ENCODE data around the gene PIP5K1A. TPM values are rescaled to one million over a fixed set of nuclear protein-coding genes. Genes with fewer than 3 reads are reported as not detected.
"Not testable (repeated sequence)": the region's sequence is repeated elsewhere in the genome, so short reads cannot be mapped to it uniquely, and the experiment has no call there.

The PIP5K1A gene
- total RNA-seq, 1 donor from 2014 or later = 32.6 TPM

- DNase-seq (ENCODE audit: low read depth in 2 of 2) = no peak
These were observed 6.3 kb upstream of the PIP5K1A start for GRCh38 chr1:151192047-151192446.

- no peak for DNase-seq (ENCODE audit: low read depth in 2 of 2)
These were observed 5.0 kb upstream of the PIP5K1A start for GRCh38 chr1:151193304-151193703.

- DNase-seq (ENCODE audit: low read depth in 2 of 2) = no peak
These were observed 4.5 kb upstream of the PIP5K1A start for GRCh38 chr1:151193856-151194255.

DNA sequence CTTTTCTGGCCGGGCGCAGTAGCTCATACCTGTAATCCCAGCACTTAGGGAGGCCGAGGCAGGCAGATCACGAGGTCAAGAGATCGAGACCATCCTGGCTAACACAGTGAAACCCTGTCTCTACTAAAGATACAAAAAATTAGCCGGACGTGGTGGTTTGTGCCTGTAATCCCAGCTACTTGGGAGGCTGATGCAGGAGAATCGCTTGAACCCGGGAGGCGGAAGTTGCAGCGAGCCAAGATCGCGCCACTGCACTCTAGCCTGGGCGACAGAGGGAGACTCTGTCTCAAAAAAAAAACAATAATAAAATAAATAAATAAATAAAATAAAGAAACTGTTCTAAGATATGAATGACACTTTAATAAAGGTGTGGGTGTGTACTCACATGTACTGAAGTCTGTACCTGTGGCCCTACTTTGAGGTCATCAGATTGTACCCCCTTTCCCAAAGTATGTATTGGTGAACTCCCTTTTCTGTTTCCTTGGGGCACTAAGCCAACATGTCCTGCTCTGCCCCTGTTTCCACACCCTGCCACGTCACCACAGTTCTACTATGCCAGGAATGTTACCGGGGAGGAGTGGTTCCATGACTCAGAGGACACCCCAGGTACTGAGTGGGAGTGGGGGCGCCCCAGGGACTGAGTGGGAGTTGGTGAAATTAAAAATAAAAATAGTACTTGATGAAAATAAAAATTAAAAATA lies 3.3 kb upstream of the PIP5K1A start:
- peak; percentile 38 to 78 for DNase-seq (ENCODE audit: low read depth in 2 of 2)

GRCh38 chr1:151196292-151196800 lies 2.0 kb upstream of the PIP5K1A start:
- peak; percentile 77 to 88 for DNase-seq (ENCODE audit: low read depth in 2 of 2)

DNA sequence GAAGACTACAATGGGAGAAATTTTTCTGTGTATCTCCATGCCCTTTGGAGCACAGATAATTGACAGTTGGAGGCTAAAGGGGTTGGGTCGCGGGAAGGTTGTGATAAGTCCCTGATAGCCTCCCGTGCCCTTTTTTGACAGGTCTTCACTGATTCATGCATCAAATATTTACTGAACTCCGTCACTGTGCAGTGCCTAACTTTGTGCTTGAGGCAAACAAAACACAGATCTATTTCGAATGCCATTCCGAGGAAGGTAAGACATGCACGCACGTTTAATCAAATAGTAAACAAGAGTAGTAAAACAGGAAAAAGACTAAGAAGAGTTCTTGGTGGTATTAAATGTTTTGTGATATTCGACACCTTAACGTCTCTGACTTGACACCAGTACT lies 494 bp upstream of the PIP5K1A start:
- DNase-seq (ENCODE audit: low read depth in 2 of 2) = peak in 1 of 2 donors; percentile 34

- DNase-seq (ENCODE audit: low read depth in 2 of 2) = peak in 1 of 2 donors; percentile 58
These were observed 1.7 kb downstream of the PIP5K1A start for GRCh38 chr1:151199873-151200581.

DNA sequence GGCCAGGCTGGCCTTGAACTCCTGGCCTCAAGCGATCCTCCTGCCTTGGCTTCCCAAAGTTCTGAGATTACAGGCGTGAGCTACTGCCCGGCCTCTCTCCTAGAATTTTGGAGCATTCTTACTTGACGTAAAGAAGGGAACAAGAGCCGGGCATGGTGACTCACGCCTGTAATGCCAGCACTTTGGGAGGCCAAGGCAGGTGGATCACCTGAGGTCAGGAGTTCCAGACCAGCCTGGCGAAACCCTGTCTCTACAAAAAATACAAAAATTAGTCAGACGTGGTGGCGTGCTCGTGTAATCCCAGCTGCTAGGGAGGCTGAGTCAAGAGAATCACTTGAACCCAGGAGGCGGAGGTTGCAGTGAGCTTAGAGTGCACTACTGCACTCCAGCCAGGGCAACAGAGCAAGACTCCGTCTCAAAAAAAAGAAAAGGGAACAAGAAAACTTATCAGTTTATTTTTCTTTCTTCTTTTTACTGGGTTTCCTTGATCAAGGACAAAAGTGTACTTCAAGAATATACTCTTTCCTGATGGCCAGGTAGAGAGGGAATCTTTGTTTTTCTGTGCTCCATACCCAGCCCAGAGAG lies 7.1 kb downstream of the PIP5K1A start:
- not testable (repeated sequence) for DNase-seq (ENCODE audit: low read depth in 2 of 2)

- DNase-seq (ENCODE audit: low read depth in 2 of 2) = no peak
These were observed 12.5 kb downstream of the PIP5K1A start for GRCh38 chr1:151210830-151211229.

GRCh38 chr1:151211972-151212705 lies 13.8 kb downstream of the PIP5K1A start:
- DNase-seq (ENCODE audit: low read depth in 2 of 2) = no peak

GRCh38 chr1:151213560-151213959 lies 15.2 kb downstream of the PIP5K1A start:
- no peak for DNase-seq (ENCODE audit: low read depth in 2 of 2)

GRCh38 chr1:151221616-151222015 lies 23.3 kb downstream of the PIP5K1A start:
- no peak for DNase-seq (ENCODE audit: low read depth in 2 of 2)

GRCh38 chr1:151222130-151222529 lies 23.8 kb downstream of the PIP5K1A start:
- DNase-seq (ENCODE audit: low read depth in 2 of 2) = no peak

- no peak for DNase-seq (ENCODE audit: low read depth in 2 of 2)
These were observed 36.9 kb downstream of the PIP5K1A start for GRCh38 chr1:151235235-151235634.

- DNase-seq (ENCODE audit: low read depth in 2 of 2) = no peak
These were observed 39.5 kb downstream of the PIP5K1A start for GRCh38 chr1:151237678-151238466.

- DNase-seq (ENCODE audit: low read depth in 2 of 2) = peak in 1 of 2 donors; percentile 48
These were observed 40.1 kb downstream of the PIP5K1A start for GRCh38 chr1:151238467-151238739.

- no peak for DNase-seq (ENCODE audit: low read depth in 2 of 2)
These were observed 44.1 kb downstream of the PIP5K1A start for GRCh38 chr1:151242442-151242841.

GRCh38 chr1:151243683-151244216 lies 45.4 kb downstream of the PIP5K1A start:
- no peak for DNase-seq (ENCODE audit: low read depth in 2 of 2)

- DNase-seq (ENCODE audit: low read depth in 2 of 2) = no peak
These were observed 48.4 kb downstream of the PIP5K1A start for GRCh38 chr1:151246786-151247185.

GRCh38 chr1:151251656-151252470 lies 53.5 kb downstream of the PIP5K1A start:
- DNase-seq (ENCODE audit: low read depth in 2 of 2) = peak; percentile 80 to 88

Data from dermis microvascular lymphatic vessel endothelial cell (primary cell).